NCI-H2081 (cell line): ENCODE results near the gene METTL17.
A peak's percentile ranks its signal among the peaks of the same experiment; 100 is the strongest.
"Not testable (repeated sequence)": the region's sequence is repeated elsewhere in the genome, so short reads cannot be mapped to it uniquely, and the experiment has no call there.

Experiments
- DNase-seq, 2 experiments: peaks; one replicate each; lab custom pipeline; 2025; lab: John Stamatoyannopoulos, UW

METTL17 gene

GRCh38 chr14:20996521-20996920 lies 6.7 kb downstream of the METTL17 start:
- DNase-seq, result no peak

- no peak for DNase-seq
Measured at GRCh38 chr14:20997115-20997514, 7.3 kb downstream of the METTL17 start.

- no peak for DNase-seq
Measured at GRCh38 chr14:20997564-20997963, 7.8 kb downstream of the METTL17 start.

DNA sequence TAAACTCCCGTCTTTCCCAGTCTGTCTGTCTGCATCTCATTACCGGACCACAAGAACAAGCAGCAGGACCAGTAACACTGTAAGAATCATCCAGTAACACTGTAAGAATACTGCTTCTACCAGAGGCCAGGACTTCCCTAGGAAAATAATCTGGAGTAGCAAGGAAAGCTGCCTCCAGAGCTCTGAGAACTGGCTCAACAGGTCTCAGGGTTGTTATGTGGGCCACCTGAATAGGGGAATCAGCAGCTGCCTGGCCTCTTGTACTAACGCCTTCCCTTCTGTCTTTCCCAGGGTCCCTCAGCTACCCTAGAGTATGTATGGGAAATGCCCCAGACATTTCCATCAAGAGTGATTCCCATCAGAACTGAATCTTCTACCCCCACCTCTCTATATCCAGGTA lies 8.4 kb downstream of the METTL17 start:
- no peak for DNase-seq

DNA sequence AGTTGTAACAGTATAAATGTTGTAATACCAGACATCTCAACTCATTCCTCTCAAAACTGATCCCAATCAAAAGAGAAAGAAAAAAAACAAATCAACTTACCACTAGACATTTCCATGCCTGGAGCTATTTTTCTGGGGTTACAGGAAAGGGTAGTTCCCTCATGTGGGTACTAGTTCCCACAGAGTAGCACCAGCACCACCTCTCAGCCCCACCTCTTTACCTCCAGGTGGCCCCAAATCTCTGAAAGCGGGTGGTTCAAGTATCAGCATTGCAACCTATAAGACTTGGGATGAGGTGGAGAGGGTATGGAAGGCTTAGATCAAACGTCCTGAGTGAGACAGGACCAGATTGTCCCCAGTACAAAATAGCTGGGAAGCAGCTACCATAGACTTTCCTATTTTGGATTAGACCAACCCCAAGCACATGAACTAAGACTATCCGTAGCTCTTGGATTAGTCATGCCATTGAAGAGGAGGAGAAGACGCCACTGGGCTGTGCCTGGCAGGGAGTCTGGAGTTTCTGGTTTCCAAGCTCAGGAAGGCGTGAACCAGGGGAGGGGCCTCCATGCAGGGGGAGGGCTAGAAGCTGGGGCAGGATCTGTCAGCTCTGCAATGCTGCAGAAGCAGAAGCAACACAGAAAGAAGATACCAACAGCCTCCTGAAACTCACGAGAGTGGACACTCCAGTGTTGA lies 9.0 kb downstream of the METTL17 start, which contains the start of gene SLC39A2:
TSS of gene SLC39A2 (plus strand) at position 620 of the 693 bp plus-strand sequence. CDS start 154 bp downstream, outside the sequence.
- no peak for DNase-seq

DNA sequence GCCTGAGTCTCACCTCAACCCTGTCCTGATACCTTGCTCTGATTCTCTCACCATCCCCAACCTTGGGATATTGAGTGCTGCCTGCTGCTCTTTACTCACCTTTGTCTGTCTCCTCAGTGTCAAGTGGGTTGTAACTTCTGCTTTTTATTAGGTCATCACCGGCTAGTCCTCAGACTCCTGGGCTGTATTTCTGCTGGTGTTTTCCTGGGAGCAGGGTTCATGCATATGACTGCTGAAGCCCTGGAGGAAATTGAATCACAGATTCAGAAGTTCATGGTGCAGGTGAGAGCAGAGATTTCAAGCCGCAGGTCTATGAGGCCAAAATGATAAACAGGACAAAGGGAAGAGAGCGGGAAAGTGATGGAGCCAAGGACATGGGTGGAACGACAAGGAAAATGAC lies 9.8 kb downstream of the METTL17 start:
- DNase-seq, result no peak

- DNase-seq, result no peak
Measured at GRCh38 chr14:21001218-21001617, 11.4 kb downstream of the METTL17 start.

DNA sequence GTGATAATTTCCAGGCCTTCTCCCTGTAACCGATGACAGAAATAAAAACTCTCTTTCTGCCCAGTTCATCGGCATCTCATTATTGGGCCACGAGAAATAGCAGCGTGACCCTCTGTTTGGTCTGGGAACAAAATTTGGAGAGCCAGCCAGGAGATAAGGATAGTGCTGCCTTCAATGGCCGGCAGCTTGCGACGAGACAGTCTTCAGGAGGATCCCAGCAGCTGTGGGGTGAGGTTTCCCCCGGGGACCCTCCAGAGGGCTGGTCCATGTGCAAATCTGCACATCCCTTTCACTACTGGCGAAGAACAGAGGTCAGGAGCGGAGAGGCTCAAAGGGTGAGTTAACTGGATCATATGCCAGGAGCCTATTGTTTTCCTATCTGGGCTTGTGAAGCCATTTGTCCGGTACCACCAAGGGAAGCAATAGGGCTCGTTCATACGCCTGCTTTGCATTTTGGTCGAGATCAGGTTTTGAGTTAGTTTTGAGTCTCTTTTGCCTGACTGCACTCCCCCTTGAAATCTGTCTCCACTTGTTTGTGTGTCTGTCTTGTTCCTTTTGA lies 14.1 kb downstream of the METTL17 start:
- no peak for DNase-seq

DNA sequence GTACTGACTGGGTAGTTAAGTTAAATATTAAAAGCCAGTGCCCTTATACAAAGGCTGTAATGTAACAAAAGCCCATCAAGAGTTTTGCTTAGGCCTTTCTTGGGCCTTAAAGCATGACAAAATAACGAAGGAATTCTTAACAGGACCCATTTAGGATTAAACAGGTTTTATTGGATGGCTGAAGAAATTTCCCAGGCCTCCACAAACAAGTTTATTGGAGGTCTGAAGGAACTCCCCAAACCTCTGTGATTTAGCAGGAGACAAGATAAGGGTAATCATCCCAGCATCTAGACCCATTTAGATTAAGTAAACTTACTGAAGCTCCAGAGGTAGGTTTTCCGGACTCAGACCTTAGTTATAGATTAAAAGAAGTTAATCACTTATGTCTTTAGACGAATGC lies 19.9 kb downstream of the METTL17 start:
- not testable (repeated sequence) for DNase-seq

DNA sequence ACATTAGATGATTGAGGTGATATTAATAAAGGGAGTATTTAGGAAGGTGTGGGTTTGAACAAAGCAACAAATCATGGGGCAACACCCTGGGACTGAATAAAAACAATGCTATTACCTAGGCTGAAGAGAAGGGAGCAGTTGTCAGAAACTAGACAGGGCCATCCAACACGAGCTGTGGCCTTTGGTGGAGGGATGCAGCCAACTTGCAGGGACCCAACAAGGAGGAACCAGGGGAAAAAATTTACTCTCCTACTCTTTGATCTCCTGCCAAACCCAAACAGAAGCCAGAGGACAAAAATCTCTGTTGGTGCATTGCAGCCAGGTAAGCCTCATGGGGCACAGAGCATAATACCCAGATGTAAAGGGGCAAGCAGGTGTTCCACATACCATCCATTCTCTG lies 21.4 kb downstream of the METTL17 start:
- no peak for DNase-seq

DNA sequence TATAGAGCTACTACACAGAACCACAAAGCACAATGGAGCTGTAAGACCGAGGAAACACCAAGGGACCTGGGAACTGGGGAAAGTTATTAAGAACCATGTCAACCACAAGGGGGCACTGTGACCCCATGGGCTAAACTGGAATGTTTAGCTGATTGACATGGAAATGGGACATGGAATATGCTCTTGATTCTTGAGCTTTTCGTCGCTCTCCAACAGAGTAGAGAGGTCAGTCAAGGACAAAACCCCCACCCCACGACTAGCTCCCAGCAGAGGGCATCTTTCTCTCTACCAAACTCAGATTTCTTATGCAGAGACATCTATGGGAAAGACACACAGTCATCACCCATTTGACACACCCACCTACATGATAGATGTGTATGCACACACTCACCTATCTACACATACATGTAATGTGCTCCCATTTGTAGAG lies 25.0 kb downstream of the METTL17 start:
- DNase-seq, result peak; percentile 71 to 83

DNA sequence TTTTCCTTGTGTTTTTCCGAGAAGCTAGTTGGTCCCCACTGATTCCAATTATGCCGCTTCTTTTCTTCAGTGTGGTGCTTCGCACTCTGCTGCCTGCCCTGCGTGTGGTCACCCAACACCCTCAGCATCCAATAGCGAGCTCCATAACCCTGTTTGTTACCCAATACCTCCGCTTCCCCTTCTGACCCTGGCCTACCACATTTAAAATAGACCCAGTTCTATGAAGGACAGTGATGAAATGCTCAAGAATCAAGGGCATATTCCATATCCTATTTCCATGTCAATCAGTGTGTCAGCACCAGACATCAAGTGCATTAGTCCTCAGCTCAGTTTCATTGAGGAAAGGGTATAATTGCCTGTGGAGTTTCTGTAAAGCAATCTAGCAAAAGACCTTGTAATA lies 25.5 kb downstream of the METTL17 start:
- no peak for DNase-seq

DNA sequence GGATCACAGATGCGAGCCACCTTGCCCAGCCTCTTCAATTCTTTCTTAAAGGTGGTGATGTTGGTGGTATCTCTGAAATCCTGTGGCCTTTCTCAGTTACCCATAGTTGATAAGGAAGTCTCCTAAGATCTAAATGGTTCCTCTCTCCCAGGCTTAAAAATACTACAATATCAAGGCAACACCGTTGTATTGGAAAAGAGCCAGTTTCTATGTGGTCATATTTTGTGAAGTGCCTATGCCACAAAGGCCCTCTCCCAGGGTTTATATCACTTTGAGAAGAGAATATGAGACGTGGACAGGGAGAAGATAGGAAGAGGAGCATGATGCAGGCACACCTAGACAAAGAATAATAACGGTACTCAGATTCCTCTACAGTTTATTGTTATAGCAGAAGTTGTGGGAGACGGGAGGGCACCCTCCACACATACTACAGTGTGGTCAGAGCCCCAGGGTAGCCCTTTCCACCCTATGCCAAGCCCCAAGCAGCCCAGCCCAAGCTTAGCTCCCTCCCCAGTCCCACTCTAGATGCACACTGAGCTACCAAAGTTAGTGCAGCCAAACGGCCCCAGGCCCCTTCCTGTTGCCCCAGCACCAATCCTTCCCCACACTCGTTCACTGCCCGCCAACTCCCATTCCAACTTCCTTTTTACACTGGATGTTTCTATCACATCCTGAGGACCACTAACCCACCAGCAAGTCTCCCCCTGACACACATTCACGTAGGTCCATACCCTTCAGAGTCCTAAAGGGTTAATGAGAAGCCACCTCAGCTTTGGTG lies 26.8 kb downstream of the METTL17 start:
- no peak for DNase-seq

GRCh38 chr14:21017528-21018245 lies 27.9 kb downstream of the METTL17 start:
- DNase-seq, result no peak

- DNase-seq, result no peak
Measured at GRCh38 chr14:21018286-21018685, 28.5 kb downstream of the METTL17 start.

- no peak for DNase-seq
Measured at GRCh38 chr14:21018781-21019180, 29.0 kb downstream of the METTL17 start.

DNA sequence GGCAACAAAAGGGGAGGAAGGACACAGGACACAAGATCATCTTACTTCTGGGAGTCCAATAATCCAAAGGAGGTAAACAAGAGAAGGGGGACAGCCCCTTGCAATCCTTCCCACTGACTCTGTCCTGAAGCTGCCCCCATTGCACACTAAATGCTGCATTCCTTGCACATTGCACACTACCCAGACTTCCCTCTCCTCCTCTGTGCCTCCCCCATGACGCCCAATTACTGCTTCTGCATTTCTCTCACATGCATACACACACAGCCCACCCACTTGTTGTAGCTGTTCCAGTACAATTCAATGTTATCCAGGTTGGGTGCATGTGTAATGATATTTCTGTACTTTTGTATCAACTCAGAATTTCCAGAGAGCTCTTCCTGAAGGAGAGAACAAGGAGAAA lies 29.6 kb downstream of the METTL17 start:
- no peak for DNase-seq

- DNase-seq, result no peak
Measured at GRCh38 chr14:21020977-21021545, 31.3 kb downstream of the METTL17 start.

DNA sequence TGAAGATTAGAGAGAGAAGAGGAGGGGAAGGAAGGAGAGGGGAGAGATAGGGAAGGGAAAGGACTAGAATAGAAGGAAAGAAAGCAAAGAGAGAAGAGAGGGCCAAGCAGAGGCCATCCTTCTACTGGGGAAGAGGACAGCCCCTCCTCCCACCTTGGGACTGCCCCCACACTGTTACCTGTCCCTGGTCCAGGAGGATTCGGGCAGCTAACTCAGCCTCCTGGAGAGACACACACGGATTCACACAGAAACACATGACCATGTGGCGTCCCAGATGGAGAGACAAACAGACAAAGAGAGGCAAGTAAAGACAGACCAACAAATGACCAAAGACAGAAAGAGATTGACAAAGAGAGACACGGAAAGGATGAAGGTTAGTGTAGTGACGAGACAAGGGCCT lies 32.9 kb downstream of the METTL17 start:
- no peak for DNase-seq

DNA sequence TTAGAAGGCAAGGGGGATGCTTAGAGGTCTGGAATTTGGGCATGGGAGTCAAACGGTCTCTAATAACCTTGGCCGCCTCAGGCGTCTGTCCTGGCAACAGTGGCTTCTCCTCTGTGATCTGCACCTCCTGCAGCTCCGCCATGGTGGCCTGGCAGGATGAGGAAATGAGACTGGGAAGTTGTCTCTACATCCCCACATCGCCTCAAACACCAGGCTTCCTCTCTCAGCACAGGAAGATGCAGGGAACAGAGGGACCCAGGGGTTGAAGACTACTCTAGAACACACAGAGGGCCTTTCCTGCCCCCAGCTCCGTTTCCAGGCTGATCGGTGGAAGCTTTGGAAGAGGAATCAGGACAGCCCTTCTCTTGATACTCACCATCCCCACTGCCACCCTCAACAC lies 33.4 kb downstream of the METTL17 start:
- no peak for DNase-seq

DNA sequence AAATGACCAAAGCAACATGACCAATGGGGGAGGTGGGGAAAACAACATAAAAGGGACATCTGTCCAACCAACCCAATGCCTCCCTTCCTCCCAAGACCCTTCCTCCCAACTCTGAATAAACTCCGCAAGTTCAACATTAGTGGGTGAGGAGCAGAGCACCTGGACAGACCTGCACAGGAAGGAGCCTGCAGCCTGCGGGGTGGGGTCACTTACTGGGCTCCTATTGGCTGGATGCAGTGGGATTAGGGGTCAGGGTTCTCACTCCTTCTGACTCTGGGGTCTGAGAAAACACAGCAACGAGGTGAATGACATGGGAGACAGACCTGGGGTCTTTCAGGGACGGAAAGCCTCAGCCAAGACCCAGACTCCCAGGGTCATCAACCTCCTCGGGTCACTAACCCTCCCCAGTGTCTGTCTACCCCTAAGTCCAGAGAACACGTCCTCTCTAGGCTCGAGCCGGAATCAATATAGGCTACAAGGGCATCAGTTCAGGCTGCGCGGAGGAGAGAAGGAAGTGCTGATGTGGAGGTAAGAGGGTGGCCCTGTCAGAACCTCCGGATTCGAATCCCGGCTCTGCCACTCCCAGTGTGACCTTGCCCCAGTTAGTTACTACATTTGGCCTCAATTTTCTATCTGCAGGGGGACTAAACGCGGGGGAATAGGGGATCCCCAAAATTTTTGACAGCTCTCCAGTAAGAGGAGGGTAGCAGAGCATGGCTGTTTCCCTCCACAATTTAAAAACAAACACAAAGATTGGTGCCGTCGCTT lies 34.2 kb downstream of the METTL17 start:
- no peak for DNase-seq
